ENCODE results near the gene HMCN1.
"Not testable (repeated sequence)": the region's sequence is repeated elsewhere in the genome, so short reads cannot be mapped to it uniquely, and the experiment has no call there.

The HMCN1 gene

DNA sequence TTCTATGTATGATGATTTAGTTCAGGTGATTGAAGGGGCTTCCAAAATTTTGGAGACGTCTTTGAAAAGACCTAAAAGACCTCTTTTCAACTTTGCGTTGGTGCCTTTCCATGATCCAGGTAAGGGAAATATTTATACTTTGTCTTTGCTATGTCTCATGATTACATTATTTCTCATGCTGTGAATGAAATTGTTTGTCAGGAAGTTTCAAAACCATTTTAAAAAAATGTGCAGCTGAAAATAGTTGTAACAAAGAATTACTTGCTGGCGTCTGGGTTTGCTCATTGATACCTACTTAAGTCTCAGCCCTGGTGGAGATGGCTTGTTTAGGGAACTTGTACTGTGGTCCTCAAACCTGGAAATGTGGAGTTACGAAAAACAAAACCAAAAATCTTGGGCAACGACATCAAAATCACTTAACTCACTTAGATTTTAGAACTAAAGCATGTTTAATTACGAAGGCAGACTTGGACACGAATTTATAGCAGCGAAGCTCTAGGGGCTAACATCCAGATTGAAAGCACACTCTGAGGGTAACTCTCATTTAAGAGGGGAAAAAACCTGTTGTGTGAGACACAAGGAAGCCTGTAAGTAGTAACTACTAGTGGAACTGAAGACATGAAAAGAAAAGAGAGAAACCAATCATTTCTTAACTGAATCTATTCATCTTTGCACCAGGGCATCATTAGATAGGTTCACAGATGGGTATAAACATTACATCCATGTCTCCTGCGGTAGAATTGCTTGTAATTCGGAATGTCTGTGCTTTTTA, 924 bp downstream of the HMCN1 start:
- no peak for DNase-seq
- intact Hi-C loops (cut with DNase I), result no loop called here

DNA sequence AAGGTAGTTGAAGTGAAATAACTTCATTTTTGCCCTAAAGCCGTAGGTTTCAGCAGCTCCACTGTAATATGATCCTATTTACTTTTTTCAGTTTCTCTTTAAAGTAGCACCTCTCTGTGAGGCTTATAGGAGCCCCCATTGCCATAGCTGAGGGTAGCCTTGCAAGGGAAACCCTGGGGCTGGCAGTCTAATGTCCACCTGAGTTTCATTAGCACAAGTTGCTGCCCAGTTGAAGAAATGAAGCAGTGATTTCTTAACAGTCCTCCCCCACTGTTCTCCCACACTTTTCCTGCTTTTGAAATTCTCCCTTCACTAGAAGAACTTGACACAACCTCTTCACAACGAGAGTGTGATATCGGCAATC, 1.5 kb downstream of the HMCN1 start:
- intact Hi-C loops (cut with DNase I), result no loop called here
- DNase-seq, result no peak

DNA sequence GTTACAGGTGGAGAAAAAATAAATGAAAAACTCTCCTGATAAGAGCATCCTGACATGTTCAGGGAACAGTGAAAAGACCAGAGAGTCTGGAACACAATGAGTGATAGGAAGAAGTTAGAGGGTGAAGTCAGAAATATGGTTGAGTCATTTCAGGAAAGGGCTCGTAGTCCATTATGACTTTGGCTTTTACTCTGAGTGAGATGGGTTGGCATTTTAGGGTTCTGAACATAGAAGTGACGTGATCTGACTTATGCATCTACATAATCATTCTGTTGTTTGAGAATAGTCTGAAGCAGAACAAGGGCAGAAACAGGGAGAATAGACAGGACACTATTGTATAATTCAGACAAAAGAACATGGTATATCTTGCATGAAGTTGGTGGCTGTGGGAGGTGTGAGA, 5.8 kb downstream of the HMCN1 start:
- no peak for DNase-seq
- intact Hi-C loops (cut with DNase I), result no loop called here

DNA sequence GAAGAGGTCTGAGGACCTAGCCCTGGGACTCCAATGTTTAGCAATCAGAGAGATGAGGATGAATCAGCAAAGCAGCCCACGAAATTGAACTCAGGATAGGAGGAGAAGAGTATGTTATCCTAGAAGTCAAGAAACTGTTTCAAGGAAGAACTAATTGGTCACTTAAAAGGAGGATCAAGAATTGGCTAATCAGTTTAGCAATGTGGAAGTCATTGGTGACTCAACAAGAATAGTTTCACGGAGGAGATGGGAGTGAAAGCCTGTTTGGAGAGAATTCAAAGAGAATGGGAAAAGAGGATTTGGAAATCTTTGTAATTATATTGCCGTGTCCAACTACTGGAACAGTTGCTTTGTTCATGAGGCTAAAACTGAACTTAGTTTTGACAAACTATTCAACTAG, 7.4 kb downstream of the HMCN1 start:
- DNase-seq, result no peak
- intact Hi-C loops (cut with DNase I), result no loop called here

- intact Hi-C loops (cut with DNase I), result no loop called here
- no peak for DNase-seq
Observed at GRCh38 chr1:185742403-185742802, 8.2 kb downstream of the HMCN1 start.

- no peak for DNase-seq
- intact Hi-C loops (cut with DNase I), result no loop called here
Observed at GRCh38 chr1:185745165-185745564, 11.0 kb downstream of the HMCN1 start.

DNA sequence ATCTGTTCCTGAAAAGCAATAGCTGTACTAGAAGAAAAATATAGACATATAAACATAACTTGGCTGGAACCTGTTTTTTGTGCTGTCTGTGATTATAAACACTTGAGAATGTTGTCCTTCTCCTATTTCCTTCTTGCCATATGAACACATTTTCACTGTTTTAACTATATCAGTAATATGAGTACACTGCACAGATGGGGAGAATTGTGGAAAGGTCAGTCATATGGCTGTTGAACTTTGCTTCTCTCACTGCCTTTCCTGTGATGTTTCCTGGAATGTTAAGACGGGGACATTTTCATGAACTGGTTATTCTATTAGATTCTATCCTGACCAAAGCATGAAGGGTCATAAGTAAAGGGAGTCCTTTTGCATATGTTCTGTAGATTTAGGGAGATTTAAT, 24.9 kb downstream of the HMCN1 start:
- intact Hi-C loops (cut with DNase I), result no loop called here
- DNase-seq, result no peak

GRCh38 chr1:185761841-185762240, 27.6 kb downstream of the HMCN1 start:
- no peak for DNase-seq
- intact Hi-C loops (cut with DNase I), result no loop called here

DNA sequence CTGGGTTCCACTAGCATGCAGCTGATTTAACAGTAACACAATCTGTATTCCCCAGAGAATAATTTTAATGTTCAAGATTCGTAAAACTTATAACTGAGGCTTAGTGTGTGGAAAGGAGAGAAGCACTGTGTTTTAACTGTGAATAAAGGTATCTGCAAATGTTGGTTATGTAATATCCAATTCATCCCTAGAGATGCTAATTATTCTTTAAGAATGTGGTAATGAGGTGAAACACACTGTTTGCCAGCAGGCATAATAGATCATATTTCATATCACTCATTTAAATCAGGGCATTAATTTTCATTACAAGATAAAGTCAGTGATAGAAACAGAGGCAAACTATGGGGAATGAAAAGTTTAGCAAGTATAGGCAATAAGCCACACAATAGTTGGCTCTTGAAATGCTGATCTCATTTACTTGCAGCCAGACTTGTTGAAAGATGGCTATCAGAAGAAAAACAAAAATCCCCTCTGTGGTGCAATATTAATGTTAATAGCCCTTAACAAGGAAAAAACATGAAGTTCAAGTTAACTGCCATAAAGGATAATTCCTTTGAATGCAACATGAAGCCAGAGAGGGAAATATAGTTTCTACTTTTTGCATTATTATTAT, 33.4 kb downstream of the HMCN1 start:
- intact Hi-C loops (cut with DNase I), result no loop called here
- DNase-seq, result no peak

DNA sequence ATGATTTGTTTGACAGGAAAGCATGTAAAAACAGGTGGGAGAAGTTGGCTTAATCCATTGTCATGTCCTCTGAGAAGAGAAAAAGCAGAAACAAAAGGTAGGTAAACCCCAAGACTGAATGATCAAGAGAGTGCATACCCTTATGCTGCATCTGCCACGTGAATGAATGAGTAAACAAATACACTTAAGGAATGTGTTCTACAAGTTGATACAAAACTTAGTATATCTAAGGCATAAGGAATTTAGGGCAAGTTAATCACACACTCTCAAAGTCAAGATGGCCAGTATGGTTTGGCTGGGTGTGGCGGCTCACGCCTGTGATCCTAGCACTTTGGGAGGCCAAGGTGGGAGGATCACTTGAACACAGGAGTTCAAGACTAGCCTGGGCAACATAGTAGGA, 34.2 kb downstream of the HMCN1 start:
- DNase-seq, result no peak
- intact Hi-C loops (cut with DNase I), result no loop called here

- DNase-seq, result no peak
- intact Hi-C loops (cut with DNase I), result no loop called here
Observed at GRCh38 chr1:185769136-185769535, 34.9 kb downstream of the HMCN1 start.

GRCh38 chr1:185774394-185774793, 40.2 kb downstream of the HMCN1 start:
- intact Hi-C loops (cut with DNase I), result no loop called here
- DNase-seq, result no peak

DNA sequence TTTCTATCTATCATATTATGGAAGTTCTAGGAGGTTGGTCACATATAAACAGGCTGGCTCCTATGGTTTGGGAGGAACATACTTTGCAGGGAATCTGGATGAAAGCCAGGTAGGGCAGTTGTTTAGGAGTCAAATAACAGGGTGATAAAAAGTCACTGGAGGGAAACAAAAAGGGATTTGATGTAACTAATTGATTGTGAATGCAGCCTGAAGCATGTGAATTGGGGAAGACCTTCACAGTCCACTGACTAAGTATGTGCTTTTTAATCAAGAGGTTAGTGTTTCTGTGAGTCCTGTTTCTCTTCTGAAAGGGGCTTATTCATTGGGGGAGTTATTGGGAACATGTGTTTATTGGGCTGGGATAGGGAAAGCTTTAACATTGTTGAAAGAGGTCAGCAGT, 41.3 kb downstream of the HMCN1 start:
- no peak for DNase-seq
- intact Hi-C loops (cut with DNase I), result no loop called here

GRCh38 chr1:185776522-185776921, 42.3 kb downstream of the HMCN1 start:
- intact Hi-C loops (cut with DNase I), result no loop called here
- no peak for DNase-seq

DNA sequence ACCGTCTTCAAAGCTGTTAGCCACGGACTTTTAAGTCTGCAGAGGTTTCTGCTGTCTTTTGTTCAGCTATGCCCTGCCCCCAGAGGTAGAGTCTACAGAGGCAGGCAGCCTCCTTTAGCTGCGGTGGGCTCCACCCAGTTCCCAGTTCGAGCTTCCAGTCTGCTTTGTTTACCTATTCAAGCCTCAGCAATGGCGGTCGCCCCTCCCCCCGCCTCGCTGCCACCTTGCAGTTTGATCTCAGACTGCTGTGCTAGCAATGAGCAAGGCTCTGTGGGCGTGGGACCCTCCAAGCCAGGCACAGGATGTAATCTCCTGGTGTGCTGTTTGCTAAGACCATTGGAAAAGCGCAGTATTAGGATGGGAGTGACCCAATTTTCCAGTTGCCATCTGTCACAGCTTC, 49.7 kb downstream of the HMCN1 start:
- intact Hi-C loops (cut with DNase I); DNase-seq: not testable (repeated sequence)

DNA sequence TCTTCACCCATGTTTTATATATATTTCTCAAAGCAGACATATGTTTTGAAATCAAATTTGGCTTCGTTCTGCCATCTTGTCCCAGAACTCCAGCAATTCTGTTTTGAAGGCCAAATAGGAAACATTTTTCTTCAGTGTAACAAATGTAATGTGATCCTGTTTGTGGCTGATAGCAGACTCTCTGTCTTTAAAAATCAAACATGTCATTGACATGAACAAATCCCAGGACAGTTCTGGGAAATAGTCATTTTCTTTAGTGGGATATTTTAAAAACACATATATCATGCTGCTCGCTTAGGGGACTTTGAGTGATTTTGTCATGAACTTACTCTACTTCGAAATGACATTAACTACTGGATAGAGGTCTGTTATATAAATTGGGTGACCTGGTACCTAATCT, 51.4 kb downstream of the HMCN1 start:
- no peak for DNase-seq

GRCh38 chr1:185786524-185786923, 52.3 kb downstream of the HMCN1 start:
- intact Hi-C loops (cut with DNase I), result no loop called here
- DNase-seq, result no peak

More for the DNA sequence above, 51.4 kb downstream of the HMCN1 start:
- intact Hi-C loops (cut with DNase I), result no loop called here

DNA sequence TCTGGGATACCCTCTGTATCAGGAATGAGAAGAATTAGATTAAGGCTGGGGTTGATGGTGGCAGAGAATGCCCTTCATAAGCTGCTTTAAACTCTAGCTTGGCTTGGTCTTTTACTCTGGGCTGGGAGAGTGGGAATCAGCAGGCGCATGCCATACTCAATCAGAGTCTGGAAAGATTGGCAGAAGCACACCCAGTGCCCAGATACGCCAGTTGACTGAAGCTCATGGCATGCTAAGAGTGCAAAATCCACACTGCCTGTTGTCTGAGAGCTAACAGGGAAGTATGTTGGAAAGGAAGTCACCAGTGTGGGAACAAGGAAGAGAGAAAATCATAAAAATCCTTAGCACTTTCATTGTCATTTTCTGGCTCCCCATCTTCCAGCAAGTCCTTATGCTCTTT, 53.0 kb downstream of the HMCN1 start:
- no peak for DNase-seq
- intact Hi-C loops (cut with DNase I), result no loop called here

DNA sequence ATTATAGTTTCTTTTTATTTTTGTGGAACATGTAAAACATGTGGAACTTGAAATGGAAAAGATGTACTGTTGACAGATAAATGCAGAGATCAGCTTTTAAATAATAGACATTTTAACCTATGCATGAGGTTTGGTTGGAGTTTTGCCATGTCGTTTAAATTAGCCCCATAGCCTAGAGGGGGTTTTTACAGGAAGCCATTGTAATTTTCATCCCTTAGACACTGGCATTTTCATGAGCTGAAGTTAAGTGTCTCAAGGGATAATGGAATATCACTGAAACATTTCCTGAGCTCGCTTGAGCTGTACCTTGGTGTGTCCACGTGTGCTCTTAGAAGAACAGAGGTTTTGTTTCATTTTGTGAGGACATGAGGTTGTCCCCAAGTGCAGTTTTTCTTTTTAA, 54.2 kb downstream of the HMCN1 start:
- DNase-seq, result no peak
- intact Hi-C loops (cut with DNase I), result no loop called here

DNA sequence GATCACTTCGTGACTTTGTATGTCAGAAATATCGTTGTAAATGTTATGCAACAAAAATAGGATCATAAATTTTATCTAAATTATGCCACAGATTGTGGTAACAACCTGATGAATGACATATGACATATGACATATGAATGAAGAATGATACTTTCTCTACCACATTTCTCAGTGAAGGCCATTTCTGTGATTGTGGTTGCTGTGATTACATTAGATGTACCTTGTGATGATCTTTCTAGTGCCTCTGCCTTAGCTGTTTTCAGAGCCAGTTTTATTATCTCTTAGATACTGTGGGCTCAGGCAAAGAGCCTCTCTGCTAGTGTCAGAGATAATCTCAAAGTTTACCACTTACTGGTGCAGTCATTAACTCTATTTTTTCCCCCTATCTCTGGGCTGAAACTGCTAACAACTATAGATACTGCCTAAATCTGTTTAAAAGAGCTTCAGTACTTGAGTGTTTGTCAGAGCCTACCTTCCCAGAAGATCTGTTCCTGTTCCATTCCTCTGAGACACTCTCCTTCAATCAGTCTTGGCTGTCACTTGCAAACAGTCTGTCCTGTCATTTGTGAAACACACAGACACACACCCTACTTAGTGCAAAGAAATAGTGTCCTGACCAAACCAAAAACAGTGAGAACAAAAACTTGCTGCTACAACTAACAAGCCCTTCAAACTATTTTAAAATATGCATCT, 55.5 kb downstream of the HMCN1 start:
- intact Hi-C loops (cut with DNase I), result no loop called here
- no peak for DNase-seq

Measured in head of caudate nucleus (tissue), 42 donors.